ENCODE results near the gene FADS3.

FADS3 gene, protein sequence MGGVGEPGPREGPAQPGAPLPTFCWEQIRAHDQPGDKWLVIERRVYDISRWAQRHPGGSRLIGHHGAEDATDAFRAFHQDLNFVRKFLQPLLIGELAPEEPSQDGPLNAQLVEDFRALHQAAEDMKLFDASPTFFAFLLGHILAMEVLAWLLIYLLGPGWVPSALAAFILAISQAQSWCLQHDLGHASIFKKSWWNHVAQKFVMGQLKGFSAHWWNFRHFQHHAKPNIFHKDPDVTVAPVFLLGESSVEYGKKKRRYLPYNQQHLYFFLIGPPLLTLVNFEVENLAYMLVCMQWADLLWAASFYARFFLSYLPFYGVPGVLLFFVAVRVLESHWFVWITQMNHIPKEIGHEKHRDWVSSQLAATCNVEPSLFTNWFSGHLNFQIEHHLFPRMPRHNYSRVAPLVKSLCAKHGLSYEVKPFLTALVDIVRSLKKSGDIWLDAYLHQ

GRCh38 chr11:61891331-61892084 is at the start of gene FADS3:
FADS3 (minus strand) TSS chr11:61891545; CDS start chr11:61891381, 164 bp downstream.
- in situ Hi-C loops (cut with MboI; ENCODE audit: low sequenced_read_pairs): loop anchor here (10.0 kb wide), 1 partner anchor 53 kb away; no protein-coding TSS in a partner anchor

- in situ Hi-C loops (cut with MboI; ENCODE audit: low sequenced_read_pairs): loop anchor here (10.0 kb wide), 1 partner anchor 46 kb away; the partner anchor contains the start of gene FADS3
Measured at GRCh38 chr11:61940466-61940865, 49.1 kb upstream of the FADS3 start.

DNA sequence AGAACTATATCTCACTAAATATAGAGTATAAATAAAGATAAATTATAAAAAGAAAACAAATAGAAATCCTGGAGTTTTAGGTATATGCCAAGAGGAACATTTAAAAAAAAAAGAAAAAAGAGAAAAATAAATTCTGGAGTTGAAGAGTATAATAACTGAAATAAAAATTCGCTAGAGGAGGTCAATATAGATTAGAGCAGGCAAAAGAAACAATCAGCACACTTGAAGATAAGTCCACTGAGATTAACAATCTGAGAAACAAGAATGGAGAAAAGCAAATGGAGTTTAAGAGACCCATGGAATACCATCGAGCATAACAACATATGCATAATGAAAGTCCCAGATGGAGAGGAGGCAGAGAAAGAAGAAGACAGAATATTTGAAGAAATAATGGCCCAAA is 44.5 kb upstream of the FADS3 start:
- in situ Hi-C loops (cut with MboI; ENCODE audit: low sequenced_read_pairs): no loop called here

DNA sequence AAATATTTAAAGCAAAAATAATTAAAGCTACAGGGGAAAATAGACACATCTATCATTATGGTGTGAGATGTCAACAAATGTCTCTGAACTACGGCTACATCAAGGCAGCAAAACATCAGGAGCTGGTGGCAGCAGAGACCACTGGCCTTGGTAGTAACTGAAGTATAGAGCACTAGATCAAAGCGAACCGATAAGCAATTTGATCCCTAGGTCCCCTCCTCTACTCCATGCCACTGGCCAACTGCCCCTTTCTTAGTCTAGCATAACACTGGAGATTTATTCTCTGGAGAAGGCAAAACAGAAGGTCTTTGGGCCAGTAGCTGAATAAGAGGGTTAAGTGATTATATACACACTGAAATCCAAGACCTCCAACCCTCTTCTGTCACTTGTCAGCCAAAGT is 39.6 kb upstream of the FADS3 start:
- in situ Hi-C loops (cut with MboI; ENCODE audit: low sequenced_read_pairs): no loop called here

DNA sequence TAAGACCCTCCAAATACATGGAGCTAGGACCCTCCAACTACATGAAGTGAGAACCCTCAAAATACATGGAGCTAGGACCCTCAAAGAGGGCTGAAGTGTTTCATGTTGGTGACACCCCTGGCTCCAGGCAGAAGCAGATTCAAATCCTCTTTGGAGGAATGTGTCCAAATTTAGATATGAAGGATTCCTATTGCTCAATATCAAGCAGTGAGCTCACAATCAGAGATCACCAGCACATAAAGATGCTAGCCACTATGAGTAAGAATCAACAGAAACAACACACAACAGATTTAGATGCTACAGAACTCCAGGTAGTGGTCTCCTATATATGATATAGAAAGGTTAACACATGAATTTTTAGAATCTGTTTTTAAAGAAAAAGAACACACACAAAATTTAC is 37.3 kb upstream of the FADS3 start:
- in situ Hi-C loops (cut with MboI; ENCODE audit: low sequenced_read_pairs): no loop called here

- in situ Hi-C loops (cut with MboI; ENCODE audit: low sequenced_read_pairs): no loop called here
Measured at GRCh38 chr11:61927501-61927900, 36.2 kb upstream of the FADS3 start.

GRCh38 chr11:61926235-61926634 is 34.9 kb upstream of the FADS3 start:
- in situ Hi-C loops (cut with MboI; ENCODE audit: low sequenced_read_pairs): no loop called here

- in situ Hi-C loops (cut with MboI; ENCODE audit: low sequenced_read_pairs): no loop called here
Measured at GRCh38 chr11:61925736-61926135, 34.4 kb upstream of the FADS3 start.

DNA sequence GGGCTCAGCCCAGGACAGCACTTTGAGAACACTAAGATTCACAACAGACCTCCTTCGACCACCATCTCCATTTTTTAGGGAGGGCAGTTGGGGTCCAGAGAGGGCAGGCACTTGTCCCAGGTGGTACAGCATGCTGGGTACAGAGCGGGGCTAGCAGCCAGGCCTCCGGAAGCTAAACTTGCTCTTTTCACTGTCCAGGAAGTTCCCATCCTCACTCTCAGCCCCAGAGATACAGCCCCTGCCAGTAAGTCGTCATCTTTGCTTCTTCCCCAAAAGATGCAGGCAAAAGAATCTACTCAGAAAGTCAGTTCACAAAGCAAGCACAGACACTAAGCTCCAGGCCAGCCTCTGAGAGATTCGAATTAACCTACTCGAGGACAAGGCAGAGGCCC is 32.7 kb upstream of the FADS3 start:
- in situ Hi-C loops (cut with MboI; ENCODE audit: low sequenced_read_pairs): no loop called here

DNA sequence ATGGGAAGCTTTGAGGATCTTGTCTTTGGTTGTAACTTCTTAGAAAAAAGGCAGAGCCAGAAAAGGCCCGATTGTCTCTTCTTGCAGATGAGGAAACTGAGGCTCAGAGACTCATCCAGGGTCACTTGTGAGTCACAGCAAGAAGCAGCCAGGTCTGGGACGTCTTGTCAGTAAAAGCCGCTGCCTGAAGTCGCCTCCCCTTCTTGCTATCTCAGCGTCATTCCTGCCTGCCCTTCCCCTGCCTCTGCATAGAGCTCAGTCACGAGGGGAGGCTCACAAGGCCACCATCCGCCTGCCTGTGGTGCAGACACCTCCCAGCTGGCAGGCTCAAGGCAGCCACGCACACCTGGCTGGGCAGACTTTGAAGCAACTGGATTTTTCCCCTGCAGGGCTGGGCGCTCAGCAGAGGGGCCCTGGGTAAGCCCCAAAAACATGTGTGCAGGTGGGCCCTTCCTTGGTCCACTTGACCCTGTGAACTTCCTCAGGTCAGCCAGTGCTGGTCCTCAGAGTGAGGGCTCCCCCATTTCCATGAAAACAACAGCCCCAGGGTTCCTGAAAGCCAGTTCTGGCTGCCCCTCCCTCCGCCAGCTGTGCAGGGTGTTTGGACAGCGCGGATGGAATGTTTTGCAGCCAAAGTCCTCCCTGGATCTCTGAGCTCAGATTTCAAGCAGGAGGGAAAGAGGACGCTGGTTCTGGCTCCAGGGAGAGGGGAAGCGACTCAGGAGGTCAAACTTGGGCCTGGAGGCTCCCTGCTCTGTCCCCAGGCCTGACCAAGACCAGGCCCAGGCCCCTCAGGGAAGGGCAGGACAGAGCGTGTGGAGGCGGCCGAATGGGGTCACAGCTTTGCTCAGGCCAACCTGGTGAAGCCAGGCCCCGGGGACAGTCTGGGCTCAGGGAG is 32.1 kb upstream of the FADS3 start:
- in situ Hi-C loops (cut with MboI; ENCODE audit: low sequenced_read_pairs): no loop called here

DNA sequence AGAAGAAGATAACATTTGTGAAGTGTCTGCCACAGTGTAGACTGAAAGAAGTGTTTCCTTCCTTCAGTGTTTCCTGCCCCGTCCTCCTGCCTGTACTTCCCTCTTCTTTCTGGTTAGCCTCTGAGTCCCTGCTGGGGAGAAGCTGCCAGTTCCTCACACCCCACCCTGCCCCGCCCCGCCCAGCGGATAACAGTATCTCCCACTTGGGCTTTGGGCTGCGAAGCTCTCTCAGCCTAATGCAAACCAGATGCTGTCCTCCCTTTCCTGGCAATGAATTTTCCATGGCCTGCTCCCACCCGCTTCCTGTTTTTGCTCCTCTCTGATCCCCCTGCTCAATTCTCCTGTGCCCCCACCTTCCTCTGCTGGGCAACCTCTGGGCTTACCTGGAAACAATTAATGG is 31.2 kb upstream of the FADS3 start:
- in situ Hi-C loops (cut with MboI; ENCODE audit: low sequenced_read_pairs): no loop called here

DNA sequence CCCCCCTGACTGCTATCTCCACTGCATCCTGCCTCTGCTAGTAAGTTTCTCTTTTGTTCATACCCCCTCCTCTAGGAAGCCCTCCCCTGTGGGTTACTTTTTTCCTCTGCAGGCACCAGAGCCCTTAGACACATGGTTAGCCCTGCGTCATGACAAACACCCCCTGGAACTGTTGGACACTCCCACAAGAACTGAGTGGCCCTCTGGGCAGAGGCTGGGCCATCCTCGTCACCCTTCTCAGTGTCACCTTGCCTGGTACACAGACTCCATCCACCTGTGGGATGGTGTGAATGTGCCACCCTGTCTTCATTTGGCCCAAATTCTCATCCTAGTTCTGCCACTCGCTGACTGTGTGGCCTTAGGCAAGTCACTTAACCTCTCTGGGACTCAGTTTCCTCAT is 30.1 kb upstream of the FADS3 start:
- in situ Hi-C loops (cut with MboI; ENCODE audit: low sequenced_read_pairs): no loop called here

- in situ Hi-C loops (cut with MboI; ENCODE audit: low sequenced_read_pairs): no loop called here
Measured at GRCh38 chr11:61919705-61920631, 28.6 kb upstream of the FADS3 start.

GRCh38 chr11:61918938-61919704 is 27.8 kb upstream of the FADS3 start:
- in situ Hi-C loops (cut with MboI; ENCODE audit: low sequenced_read_pairs): no loop called here

GRCh38 chr11:61918251-61918937 is 27.0 kb upstream of the FADS3 start:
- in situ Hi-C loops (cut with MboI; ENCODE audit: low sequenced_read_pairs): no loop called here

DNA sequence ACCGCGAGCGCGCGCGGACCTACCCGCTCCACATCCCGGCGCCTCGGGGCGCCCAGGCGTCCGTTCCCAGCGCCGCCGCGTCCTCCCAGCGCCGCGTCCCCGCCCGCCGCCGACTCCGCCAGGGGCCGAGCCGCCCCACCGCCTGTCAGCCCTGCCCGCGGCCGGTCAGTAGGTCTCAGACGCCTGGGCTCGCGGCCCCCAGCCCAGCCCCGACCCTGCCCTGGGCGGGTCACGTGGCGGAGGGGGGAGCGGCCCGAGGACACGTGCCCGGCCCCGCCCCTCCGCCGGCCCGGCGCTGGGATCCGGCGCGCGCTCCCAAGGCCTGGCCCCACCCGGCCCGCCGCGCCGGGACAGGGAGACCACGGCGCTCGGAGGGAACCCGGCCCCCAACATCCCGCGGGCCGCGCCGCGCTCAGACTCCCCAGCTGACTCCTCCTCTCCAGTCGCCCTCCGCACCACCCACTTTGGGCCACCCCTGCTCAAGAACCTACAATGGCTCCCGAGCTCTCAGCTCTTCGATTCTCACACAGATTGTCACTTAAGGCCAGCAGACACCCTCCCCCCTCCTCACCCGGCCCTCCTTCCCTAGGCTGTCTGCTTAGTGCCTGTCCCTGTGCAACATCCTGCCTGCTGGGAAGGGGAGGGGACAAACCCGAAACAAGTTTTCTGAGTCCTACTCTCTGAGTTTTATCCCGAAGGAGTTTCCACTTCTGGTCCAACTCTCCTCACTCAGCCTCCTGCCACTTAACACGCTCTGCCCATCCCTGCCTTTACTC is 26.2 kb upstream of the FADS3 start, which contains the start of gene RAB3IL1:
Gene RAB3IL1 (minus strand): TSS at position 233 of the 776 bp plus-strand sequence. CDS start 199 bp downstream, at position 34.
- in situ Hi-C loops (cut with MboI; ENCODE audit: low sequenced_read_pairs): no loop called here

GRCh38 chr11:61916737-61917333 is 25.5 kb upstream of the FADS3 start:
- in situ Hi-C loops (cut with MboI; ENCODE audit: low sequenced_read_pairs): no loop called here
